Measurements from ENCODE around the gene PCDHGA8.

PCDHGA8 gene

GRCh38 chr5:141434006-141434405 lies 41.6 kb downstream of the PCDHGA8 start:
- DNase-seq, result no peak

- DNase-seq, result no peak
Measured at GRCh38 chr5:141437221-141437620, 44.8 kb downstream of the PCDHGA8 start.

- no peak for DNase-seq
Measured at GRCh38 chr5:141439411-141440141, 47.1 kb downstream of the PCDHGA8 start.

- no peak for DNase-seq
Measured at GRCh38 chr5:141440341-141440740, 47.9 kb downstream of the PCDHGA8 start.

GRCh38 chr5:141441571-141442170 lies 49.2 kb downstream of the PCDHGA8 start:
- no peak for DNase-seq
